ENCODE measurements around the gene NFKBIE.
"Not testable (repeated sequence)": the region's sequence is repeated elsewhere in the genome, so short reads cannot be mapped to it uniquely, and the experiment has no call there.

The NFKBIE gene

GRCh38 chr6:44265007-44265721 lies at the start of gene NFKBIE:
Gene NFKBIE (minus strand): TSS chr6:44265551. CDS start chr6:44265346, 205 bp downstream.
- DNase-seq: peak; percentile 95

GRCh38 chr6:44314657-44315056 lies 49.3 kb upstream of the NFKBIE start:
- not testable (repeated sequence) for DNase-seq

GRCh38 chr6:44312901-44313788 lies 47.8 kb upstream of the NFKBIE start, which contains the start of gene AARS2:
Gene AARS2 (minus strand): TSS chr6:44313347. CDS start chr6:44313323, 24 bp downstream.
- peak; percentile 95 for DNase-seq

GRCh38 chr6:44311767-44312166 lies 46.4 kb upstream of the NFKBIE start:
- DNase-seq: no peak

- DNase-seq: no peak
Measured at GRCh38 chr6:44311304-44311703, 46.0 kb upstream of the NFKBIE start.

GRCh38 chr6:44310241-44310640 lies 44.9 kb upstream of the NFKBIE start:
- DNase-seq: no peak

- DNase-seq: no peak
Measured at GRCh38 chr6:44309631-44310030, 44.3 kb upstream of the NFKBIE start.

GRCh38 chr6:44309092-44309491 lies 43.7 kb upstream of the NFKBIE start:
- no peak for DNase-seq

- no peak for DNase-seq
Measured at GRCh38 chr6:44307217-44307616, 41.9 kb upstream of the NFKBIE start.

GRCh38 chr6:44306710-44307109 lies 41.4 kb upstream of the NFKBIE start:
- DNase-seq: no peak

- no peak for DNase-seq
Measured at GRCh38 chr6:44305200-44305725, 39.9 kb upstream of the NFKBIE start.

- DNase-seq: peak; percentile 41
Measured at GRCh38 chr6:44304282-44305199, 39.2 kb upstream of the NFKBIE start.

- no peak for DNase-seq
Measured at GRCh38 chr6:44303842-44304241, 38.5 kb upstream of the NFKBIE start.

- DNase-seq: no peak
Measured at GRCh38 chr6:44302856-44303255, 37.5 kb upstream of the NFKBIE start.

- DNase-seq: no peak
Measured at GRCh38 chr6:44301782-44302564, 36.6 kb upstream of the NFKBIE start.

- no peak for DNase-seq
Measured at GRCh38 chr6:44301106-44301505, 35.8 kb upstream of the NFKBIE start.

- no peak for DNase-seq
Measured at GRCh38 chr6:44300292-44300823, 35.0 kb upstream of the NFKBIE start.

GRCh38 chr6:44298864-44299263 lies 33.5 kb upstream of the NFKBIE start:
- DNase-seq: no peak

GRCh38 chr6:44298055-44298803 lies 32.9 kb upstream of the NFKBIE start:
- DNase-seq: no peak
